Thyroid gland (tissue), 4 donors: ENCODE measurements around the gene PMIS2.

Experiments
- CTCF ChIP-seq, 6 experiments: fragments of 200-600 bp in 3 of 6; fragments of 450-650 bp in 3 of 6; sonication (generic) in 3 of 6; IDR thresholded peaks; one replicate each; pipeline ENCODE4 v1.5.1; 2016 to 2019; ENCODE audit warnings: antibody characterized with exemption in 6 of 6, mild to moderate bottlenecking in 2 of 6, inconsistent platforms in 1 of 6, moderate library complexity in 1 of 6
- POLR2A ChIP-seq, 2 donors: fragments of 450-650 bp; IDR thresholded peaks; one replicate each; pipeline ENCODE4 v1.6.1; 2017; ENCODE audit warnings: antibody characterized with exemption in 2 of 2, mild to moderate bottlenecking in 2 of 2, moderate library complexity in 1 of 2

DNA sequence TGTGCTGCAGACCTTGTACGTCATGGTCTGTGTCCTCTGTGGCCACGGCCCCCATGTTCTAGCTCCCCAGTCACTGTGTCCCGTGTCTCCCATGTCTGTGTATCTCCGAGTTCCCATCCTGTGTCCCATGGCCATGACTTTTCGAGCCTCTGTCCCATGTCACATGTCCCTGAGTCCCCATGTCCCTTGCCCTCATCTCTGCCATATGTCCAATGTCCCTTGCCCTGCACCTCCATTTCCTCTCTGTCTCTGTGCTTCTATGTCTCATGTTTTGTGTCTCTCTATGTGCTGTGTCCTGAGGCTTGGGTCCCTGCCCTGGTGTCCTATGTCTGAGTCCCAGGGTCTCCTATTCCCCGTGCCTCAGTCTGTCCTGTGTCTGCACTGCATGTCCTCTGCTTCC lies 24.5 kb upstream of the PMIS2 start:
- TF ChIP-seq POLR2A (IDR thresholded peaks at IDR 0.05) (no peak), CTCF (IDR thresholded peaks at IDR 0.05) (no peak)
